Activated CD4-positive, alpha-beta T cell treated with anti-CD3 and anti-CD28 coated beads, Interleukin-2, amount 50 U/mL, for 16 hours (primary cell): ENCODE results near the gene LRRC47.

Experiments used
- DNase-seq: peaks from one replicate; pipeline ENCODE4 v3.0.0-alpha.2; 2020

LRRC47 gene

GRCh38 chr1:3746389-3746829 lies 49.9 kb downstream of the LRRC47 start:
- no peak for DNase-seq

GRCh38 chr1:3745590-3746381 lies 50.5 kb downstream of the LRRC47 start:
- DNase-seq, result no peak

- DNase-seq, result no peak
These were observed 51.2 kb downstream of the LRRC47 start for GRCh38 chr1:3745071-3745470.

GRCh38 chr1:3744646-3745045 lies 51.7 kb downstream of the LRRC47 start:
- DNase-seq, result no peak

GRCh38 chr1:3743826-3744225 lies 52.5 kb downstream of the LRRC47 start:
- DNase-seq, result no peak

GRCh38 chr1:3743421-3743820 lies 52.9 kb downstream of the LRRC47 start:
- no peak for DNase-seq

GRCh38 chr1:3742439-3743298 lies 53.6 kb downstream of the LRRC47 start:
- no peak for DNase-seq

GRCh38 chr1:3741566-3742438 lies 54.5 kb downstream of the LRRC47 start:
- no peak for DNase-seq

- DNase-seq, result no peak
These were observed 55.5 kb downstream of the LRRC47 start for GRCh38 chr1:3740752-3741151.

GRCh38 chr1:3740042-3740441 lies 56.3 kb downstream of the LRRC47 start:
- no peak for DNase-seq

GRCh38 chr1:3738943-3739342 lies 57.4 kb downstream of the LRRC47 start:
- no peak for DNase-seq

GRCh38 chr1:3736708-3737107 lies 59.6 kb downstream of the LRRC47 start:
- DNase-seq, result no peak

GRCh38 chr1:3736131-3736561 lies 60.2 kb downstream of the LRRC47 start:
- DNase-seq, result no peak

GRCh38 chr1:3735688-3736087 lies 60.6 kb downstream of the LRRC47 start:
- no peak for DNase-seq

- DNase-seq, result no peak
These were observed 61.1 kb downstream of the LRRC47 start for GRCh38 chr1:3735027-3735681.

- DNase-seq, result no peak
These were observed 61.7 kb downstream of the LRRC47 start for GRCh38 chr1:3734602-3735001.

GRCh38 chr1:3733883-3734589 lies 62.3 kb downstream of the LRRC47 start:
- no peak for DNase-seq

GRCh38 chr1:3733094-3733882 lies 63.0 kb downstream of the LRRC47 start:
- no peak for DNase-seq

- no peak for DNase-seq
These were observed 63.7 kb downstream of the LRRC47 start for GRCh38 chr1:3732434-3733093.
